Left ventricle myocardium inferior (tissue), 1 donor: ENCODE measurements around the gene ELOVL7. TPM values are rescaled to one million over a fixed set of nuclear protein-coding genes. Genes with fewer than 3 reads are reported as not detected.

Source experiments
- DNase-seq: peaks from one replicate; pipeline ENCODE4 v3.0.0-alpha.2; 2020
- H3K27ac ChIP-seq: fragments of 200-600 bp; replicated peaks from 2 replicates; pipeline ENCODE4 v1.8.0; 2021
- H3K27me3 ChIP-seq: fragments of 200-600 bp; 2 replicates; pipeline ENCODE4 v1.8.0; 2021; ENCODE audit warnings: low read depth
- H3K36me3 ChIP-seq: fragments of 200-600 bp; 2 replicates; pipeline ENCODE4 v1.8.0; 2021
- H3K4me1 ChIP-seq: fragments of 200-600 bp; 2 replicates; pipeline ENCODE4 v1.8.0; 2021
- H3K4me3 ChIP-seq: fragments of 200-600 bp; 2 replicates; pipeline ENCODE4 v1.8.0; 2021; ENCODE audit warnings: mild to moderate bottlenecking, moderate library complexity
- H3K9me3 ChIP-seq: fragments of 200-600 bp; replicated peaks from 2 replicates; pipeline ENCODE4 v1.8.0; 2021
- intact Hi-C: fragments of 100-400 bp; cut with micrococcal nuclease; formaldehyde crosslinking; loops from one replicate; pipeline ENCODE4 v1.11.0; 2022
- total RNA-seq: library from RNA; stranded (reverse); fragmentation: NEBNext Ultra II Directional; extraction: Animal tissue kit (Norgen Biotek cat#: 25700); gene quantifications from one replicate; pipeline ENCODE4 v1.2.1, GENCODE V29; 2021
- TF ChIP-seq, protein P1 (sequence below): fragments of 200-600 bp; IDR thresholded peaks from 2 replicates; pipeline ENCODE4 v1.8.0; 2021; ENCODE audit warnings: antibody characterized with exemption, mild to moderate bottlenecking, borderline replicate concordance
- donor health status: DM: no; HTN: yes; CAD: no; lungs with severe emphysema.

ELOVL7 gene
- total RNA-seq, 1 donor from 2014 or later = 0.19 TPM

GRCh38 chr5:60710362-60710761 lies 133.7 kb downstream of the ELOVL7 start:
- no peak for DNase-seq
- no peak overlapping the region for H3K27ac ChIP-seq
- no peaks in the 10 kb centered on the region for H3K36me3 ChIP-seq
- H3K4me1 ChIP-seq = no peaks in the 10 kb centered on the region
- peaks cover 5% of the 10 kb centered on the region for H3K27me3 ChIP-seq
- no peak overlapping the region for H3K4me3 ChIP-seq
- peaks cover 19% of the 10 kb centered on the region for H3K9me3 ChIP-seq
- TF ChIP-seq, protein P1, sequence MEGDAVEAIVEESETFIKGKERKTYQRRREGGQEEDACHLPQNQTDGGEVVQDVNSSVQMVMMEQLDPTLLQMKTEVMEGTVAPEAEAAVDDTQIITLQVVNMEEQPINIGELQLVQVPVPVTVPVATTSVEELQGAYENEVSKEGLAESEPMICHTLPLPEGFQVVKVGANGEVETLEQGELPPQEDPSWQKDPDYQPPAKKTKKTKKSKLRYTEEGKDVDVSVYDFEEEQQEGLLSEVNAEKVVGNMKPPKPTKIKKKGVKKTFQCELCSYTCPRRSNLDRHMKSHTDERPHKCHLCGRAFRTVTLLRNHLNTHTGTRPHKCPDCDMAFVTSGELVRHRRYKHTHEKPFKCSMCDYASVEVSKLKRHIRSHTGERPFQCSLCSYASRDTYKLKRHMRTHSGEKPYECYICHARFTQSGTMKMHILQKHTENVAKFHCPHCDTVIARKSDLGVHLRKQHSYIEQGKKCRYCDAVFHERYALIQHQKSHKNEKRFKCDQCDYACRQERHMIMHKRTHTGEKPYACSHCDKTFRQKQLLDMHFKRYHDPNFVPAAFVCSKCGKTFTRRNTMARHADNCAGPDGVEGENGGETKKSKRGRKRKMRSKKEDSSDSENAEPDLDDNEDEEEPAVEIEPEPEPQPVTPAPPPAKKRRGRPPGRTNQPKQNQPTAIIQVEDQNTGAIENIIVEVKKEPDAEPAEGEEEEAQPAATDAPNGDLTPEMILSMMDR = no peak
- intact Hi-C loops = no loop called here

- Histone ChIP-seq H3K4me1 (peaks cover 14% of the 10 kb centered on the region), H3K27ac (no peak overlapping the region), H3K36me3 (no peaks in the 10 kb centered on the region), H3K27me3 (no peaks in the 10 kb centered on the region), H3K9me3 (no peaks in the 10 kb centered on the region), H3K4me3 (no peak overlapping the region)
- no peak for DNase-seq
- intact Hi-C loops = no loop called here
- TF ChIP-seq, protein P1 = no peak
Measured at GRCh38 chr5:60705144-60705543, 138.9 kb downstream of the ELOVL7 start.

DNA sequence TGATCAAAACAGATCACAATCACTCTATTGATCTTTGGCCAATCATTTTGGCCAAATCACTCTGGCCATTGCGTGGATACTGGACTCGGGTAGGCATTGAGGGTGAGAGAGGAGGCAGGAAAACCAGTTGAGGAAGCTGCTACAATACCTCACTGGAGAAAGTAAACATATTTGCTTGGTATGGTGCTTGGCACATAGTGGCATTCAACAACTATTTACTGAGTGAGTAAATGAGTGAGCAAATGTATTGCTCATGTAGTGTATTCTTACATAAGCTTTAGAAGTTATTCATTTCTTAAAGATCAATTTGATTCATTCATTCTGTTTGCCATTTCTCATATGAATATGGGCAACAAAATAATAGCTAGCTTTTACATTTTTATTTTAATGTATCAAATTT lies 140.1 kb downstream of the ELOVL7 start:
- no peak for DNase-seq
- no peaks in the 10 kb centered on the region for H3K27me3 ChIP-seq
- no peaks in the 10 kb centered on the region for H3K36me3 ChIP-seq
- H3K4me3 ChIP-seq = no peak overlapping the region
- intact Hi-C loops = no loop called here
- H3K4me1 ChIP-seq = peaks cover 26% of the 10 kb centered on the region
- H3K9me3 ChIP-seq = no peaks in the 10 kb centered on the region
- no peak overlapping the region for H3K27ac ChIP-seq
- TF ChIP-seq, protein P1 = no peak

Other genes with a start within 250 kb of the ELOVL7 start
- gene DEPDC1B, start 144.1 kb downstream of the ELOVL7 start, total RNA-seq = 0.30 TPM
- gene ERCC8, start 100.8 kb upstream of the ELOVL7 start, total RNA-seq = 5.9 TPM
- gene NDUFAF2, start 100.9 kb upstream of the ELOVL7 start, total RNA-seq = 37.6 TPM